Activated CD4-positive, alpha-beta T cell treated with anti-CD3 and anti-CD28 coated beads, Interleukin-2, Interleukin-4, amounts not matched to agents 100 ng/mL and 50 ng/mL, durations not matched to agents 16 hours and 8 hours (primary cell): ENCODE data around the gene SULT4A1.

Source experiments
- DNase-seq: peaks from one replicate; pipeline ENCODE4 v3.0.0-alpha.2; 2020; ENCODE audit warnings: low spot score

The SULT4A1 gene

DNA sequence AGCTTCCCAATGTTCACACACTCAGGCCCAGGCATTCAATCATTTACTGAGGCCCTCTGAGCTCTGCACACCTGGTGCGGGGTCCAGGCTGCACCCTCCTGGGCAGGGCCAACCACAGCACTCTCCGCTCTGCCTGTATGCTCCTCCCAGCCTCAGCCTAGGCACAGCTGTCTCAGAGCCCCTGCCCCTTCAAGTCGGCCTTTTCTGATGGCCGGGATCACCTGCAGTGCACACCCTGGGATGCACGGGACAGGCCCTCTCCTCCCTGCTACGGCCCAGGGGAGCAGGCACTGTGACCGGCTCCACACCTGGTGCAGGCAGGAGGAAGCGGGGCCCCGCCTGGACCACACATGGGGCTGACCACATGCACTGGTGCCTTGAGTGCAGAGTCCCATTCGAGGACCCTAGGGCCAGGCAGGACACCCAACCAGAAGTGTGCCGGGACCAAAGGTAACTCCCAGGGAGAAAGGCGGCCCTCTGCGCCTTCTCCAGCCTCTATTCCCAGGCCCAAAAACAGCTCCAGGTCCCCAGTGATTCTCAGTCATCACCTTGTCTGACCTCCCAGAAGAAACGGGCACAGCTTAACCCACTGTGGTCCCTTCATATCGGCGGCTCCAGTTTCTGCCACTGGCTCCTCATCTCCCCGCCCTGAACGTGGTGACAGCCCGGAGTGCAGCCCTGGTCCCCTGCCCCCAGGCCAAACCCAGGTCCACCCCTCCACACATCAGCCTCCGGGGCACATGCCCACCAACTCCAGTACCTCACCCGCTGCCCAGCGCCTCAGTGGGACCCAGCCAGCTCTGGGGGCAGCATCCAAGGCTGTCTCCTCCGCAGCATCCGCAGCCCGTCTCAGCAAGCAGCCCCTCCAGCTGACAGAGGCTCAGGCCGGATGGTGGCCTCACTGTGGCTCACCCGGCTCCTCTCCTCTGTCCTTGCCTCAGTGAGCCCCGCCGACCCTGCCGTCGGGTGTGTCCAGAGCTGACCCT, 17.5 kb downstream of the SULT4A1 start:
- DNase-seq = no peak

DNA sequence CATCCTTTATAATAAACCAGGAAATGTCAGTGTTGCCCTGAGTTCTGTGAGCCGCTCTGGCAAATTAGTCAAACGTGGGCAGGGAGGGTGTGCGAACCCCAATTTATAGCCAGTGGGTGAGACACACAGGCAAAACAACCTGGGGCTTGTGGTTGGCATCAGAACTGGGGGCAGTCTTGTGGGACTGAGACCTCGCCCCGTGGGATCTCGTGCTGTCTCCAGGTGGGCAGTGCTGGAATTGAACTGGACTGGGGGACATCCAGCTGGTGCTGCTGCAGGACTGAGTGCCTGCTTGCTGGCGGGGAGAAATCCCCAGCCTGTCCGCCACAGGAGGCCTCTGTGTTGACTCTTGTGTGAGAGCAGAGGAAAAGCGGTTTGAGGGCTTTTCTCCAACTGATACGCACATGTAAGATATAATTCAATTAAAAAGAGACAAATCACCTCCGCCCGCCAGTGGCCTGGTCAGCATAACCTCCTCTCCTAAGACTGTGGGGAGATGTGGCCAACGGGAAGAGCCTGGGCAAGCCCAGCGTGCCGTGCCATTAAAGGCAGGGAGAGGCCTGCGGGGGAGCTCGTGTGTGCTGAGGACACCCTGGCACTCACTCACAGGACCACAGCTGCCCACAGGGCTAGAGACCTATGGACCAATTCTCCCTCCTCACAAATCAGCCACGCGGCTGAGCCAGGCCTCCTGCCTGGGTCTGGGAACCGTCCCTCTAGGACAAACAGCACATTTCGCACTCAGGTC, 18.4 kb downstream of the SULT4A1 start:
- DNase-seq = no peak

DNA sequence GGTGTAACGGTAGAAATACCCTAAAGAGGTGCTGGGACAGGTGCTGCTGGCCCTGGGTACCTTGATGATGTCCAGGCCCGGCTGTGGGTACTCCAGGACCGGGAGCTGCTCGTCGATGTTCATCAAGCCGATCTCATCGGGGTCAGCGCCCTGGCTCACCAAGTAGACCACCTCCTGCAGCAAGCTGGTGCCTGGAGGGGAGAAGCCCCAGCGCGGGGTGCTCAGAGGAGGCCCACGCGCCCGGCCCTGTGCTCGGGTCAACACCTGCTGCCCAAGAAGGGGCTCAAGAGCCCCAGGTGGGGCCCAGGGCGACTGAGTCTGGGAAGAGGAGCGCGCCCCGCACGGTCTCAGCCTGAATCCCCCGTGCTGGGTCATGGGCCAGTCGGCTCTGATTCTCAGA, 20.6 kb downstream of the SULT4A1 start:
- no peak for DNase-seq

DNA sequence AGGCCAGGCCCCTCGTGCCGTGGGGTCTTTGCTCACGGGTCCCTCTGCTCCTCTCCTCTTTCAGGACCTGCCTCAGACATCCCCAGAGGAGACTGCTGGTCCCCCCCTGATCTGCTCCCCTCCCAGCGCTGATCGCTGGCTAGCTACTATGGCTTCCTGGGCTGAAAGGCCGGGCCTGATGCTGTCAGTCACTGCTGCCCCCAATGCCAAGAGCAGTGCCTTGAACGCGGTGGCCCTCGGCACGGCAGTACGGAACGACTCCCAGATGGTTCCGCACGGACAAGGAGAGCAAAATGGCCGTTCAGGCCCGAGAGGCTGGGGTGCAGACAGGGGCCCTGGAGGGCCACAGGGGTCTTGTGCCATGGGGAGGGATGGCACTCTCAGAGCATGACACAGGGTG, 21.5 kb downstream of the SULT4A1 start:
- DNase-seq = no peak

DNA sequence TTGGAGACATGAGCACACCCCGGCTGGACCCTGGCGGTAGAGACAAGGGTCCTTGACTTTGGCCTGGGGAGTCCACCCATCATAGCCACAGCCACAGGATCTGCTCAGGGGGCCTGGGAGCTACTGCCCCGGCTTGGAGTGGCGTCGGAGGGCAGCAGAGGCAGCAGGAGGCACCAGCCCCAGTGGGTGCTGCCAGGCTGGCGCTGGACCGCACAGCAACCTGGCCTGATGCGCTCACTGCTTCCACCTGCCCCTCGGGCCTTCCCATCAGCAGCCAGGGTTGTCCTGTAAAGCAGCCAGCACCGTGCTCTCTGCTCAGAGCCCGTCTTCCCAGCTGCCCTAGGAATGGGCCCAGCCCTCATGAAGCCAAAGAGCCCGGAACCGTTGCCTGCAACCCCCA, 21.9 kb downstream of the SULT4A1 start:
- no peak for DNase-seq

DNA sequence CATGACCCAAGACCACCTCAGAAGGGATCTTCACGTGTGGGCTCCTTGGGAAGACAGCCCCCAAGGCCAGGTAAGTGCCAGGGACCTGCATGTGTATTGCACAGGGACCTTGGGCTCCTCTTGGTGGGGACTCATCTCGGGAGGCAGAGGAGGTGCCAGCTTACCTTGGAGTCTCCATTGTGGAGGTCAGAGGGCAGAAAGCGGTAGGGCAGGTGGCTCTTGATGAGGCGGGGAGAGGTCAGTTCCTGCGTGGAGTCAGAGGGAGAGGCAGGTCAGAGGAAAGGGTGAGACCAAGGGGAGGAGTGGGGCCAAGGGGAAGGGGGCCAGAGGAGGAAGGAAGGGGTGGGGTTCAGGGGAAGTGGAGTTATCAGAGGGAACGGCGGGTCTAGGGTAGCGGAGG, 22.5 kb downstream of the SULT4A1 start:
- no peak for DNase-seq

DNA sequence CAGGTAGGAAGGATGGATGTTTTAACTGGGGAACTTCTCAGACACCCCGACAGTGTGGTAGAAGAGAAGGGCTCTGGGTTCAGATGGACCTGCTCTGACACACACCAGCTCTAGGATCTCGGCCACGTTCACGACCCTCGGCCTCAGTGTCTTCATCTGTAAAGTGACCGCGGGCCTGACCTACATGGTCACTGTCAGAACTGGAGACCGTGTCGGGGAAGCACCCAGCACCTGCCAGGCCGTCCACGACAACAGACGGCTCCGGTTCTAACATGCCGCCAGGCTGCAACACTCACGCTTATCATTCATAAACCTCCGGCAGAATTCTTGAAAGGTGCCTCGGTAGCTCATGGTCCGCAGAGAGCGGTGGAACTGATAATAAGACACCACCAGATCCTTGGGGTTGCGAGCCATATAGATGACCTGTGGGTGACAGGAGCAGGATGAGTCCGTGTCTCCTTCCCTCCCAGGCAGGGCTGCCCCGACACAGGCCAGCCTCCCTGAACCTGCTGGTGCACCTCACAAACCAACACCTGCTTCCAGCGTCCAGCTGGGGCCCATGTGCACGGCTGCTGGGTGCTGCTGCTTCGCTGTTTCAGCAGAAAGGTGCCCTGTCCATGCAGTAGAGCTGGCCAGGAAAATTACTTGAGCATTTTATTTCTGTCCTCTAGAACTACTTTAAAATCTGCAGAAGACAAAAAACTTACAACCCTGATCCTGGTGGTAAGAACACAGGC, 23.6 kb downstream of the SULT4A1 start:
- DNase-seq = no peak

DNA sequence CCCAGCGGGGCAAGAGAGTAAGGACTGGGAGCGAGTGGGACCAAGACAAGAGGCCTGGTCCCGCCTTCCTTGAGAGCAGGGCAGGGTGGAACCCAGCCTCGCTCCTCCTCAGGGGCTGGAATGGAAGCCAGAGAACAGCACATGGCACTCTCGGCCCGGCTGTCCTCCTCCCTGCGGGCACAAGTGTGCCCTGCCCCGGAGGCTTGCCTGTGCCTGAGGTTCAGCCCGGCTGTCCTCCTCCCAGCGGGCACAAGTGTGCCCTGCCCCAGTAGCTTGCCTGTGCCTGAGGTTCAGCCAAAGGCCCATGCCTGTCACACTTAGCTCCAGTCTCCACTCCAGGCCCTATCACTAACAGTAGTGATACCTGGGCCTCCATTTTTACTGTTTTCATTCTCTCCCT, 24.2 kb downstream of the SULT4A1 start:
- no peak for DNase-seq

DNA sequence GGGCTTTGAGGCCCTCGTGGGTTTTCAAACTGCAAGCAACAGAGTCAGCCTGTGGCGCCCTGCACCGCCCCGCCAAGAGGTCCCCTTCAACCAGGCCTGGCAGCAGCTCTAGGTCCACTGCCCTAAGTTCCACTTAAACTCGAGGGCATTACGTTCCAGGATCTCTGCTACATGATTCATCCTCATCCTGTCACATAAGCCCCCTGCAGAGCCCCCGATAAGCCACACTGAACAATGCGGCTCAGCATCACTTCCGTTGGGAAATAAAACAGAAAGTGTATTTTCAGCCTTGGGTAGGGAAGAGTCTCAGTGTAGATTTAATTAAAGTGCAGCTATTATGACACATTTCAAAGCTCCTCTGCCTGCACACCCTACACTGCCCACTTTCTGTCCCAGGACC, 24.6 kb downstream of the SULT4A1 start:
- DNase-seq = no peak

DNA sequence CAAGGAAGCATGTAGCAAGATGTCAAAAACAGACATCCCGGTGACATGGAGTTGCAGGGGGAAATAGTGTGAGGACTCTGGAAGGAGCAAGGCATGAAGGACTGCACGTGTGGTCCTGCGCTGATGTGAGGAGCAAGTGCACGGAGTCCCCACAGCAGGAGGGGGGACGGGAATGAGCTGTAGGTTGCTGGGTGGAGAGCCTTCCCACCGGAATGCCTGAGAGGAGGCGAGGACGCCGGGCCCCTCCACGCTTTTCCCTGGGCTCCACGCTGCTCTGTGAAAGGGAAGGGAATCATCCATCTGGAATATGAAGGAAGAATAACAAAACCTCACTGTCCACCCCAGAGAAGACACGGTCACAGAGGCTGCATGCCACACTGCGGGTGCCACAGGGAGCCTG, 26.6 kb downstream of the SULT4A1 start:
- no peak for DNase-seq

DNA sequence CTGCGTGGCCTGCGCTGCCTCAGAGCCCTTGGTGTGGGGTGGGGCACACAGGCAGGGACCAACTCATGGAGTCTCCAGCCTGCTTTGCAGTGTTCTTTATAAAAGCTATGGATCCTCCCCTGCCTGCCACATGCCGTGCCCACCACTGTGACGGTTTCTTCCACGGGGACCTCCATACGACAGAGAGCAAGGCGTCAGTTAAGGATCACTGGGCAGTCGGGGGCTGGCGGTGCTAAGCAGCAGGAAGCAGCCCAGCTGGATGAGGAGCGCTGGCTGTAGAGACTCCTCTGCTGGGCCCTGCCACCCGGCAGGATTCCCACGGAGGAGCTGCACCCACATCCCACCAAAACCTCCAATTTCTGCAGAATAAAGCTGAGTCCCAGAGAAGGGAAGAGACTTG, 27.1 kb downstream of the SULT4A1 start:
- DNase-seq = no peak

DNA sequence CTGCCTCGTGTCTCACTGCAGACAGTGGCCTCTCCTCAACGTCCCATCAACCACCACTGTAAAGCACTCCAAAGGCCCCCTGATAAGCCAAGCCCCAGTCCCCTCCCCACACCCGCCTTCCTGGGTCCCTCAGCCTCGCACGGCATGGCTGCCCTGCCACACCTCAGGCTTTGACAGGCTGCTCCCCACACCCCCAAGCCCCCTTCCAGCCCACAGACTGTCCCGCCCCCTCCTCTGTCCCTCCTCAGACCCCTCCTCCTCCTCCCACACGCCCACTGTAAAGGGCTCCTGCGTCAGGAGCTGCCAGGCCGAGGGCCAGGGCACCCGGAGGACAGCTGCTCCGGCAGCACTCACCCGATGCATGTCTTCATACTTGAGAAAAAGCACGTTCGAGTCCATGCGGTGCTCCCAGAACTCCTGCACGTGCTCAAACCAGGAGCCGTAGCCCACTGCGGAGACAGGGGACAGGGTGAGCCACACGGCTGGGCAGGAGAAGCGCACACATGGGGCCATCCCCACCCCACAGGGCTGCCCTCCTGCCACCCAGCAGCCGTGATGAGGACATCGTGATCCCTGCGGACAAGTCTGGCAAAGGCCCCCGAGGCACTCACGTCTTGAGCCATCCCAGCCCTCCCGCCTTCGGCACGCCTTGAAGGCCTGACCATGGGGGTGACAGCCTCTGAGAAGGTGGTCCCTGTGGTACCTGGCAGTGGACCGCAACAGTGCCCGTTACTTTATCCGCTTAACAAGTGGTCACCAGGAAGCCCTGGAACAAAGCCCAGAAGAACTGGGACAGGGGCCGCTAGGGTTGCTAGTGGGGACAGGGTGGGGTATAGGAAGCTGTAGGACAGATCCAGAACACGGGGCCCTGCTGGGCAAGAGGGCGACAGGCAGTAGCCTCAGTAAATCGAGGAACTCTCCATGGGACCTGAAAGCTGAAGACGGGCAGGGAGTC, 28.8 kb downstream of the SULT4A1 start:
- DNase-seq = no peak

DNA sequence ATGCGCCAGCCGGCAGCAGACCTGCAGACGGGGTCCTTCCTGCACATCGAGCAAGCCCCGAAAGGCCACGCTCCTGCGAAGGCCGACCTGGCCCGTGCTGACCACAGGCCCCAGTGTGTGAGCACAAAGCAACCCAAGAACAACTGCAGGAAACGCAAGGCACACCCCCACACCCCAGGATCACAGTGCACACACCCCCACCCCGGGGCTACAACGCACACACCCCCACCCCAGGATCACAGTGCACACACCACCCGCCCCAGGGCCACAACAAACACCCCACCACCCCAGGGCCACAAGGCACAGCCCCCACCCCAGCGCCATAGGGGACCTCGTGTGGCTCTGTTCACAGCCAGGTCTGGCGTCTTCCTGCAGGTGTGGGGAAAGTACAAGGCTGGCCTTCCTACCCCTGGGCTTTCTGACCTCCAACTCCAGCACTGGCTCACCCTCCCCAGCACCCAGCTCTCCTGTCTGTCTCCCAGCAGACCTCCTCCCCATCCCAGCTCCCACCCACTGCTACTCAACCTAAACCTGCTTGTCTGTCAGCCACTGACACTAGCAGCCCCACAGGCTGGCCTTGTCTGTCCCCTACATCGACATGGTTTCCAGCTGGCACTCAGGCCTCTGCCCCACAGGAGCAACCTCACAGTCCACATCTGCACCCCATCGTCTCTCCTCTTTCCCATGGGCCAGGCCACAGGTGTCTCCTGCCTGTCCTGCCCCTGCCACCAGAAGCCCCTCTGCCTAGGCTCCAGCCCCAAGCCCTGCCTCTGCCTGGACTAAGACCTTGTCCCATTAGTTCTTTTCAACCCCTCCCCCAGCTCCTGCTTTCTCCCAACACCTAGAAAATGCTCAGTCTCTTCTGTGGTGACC, 29.7 kb downstream of the SULT4A1 start:
- no peak for DNase-seq

DNA sequence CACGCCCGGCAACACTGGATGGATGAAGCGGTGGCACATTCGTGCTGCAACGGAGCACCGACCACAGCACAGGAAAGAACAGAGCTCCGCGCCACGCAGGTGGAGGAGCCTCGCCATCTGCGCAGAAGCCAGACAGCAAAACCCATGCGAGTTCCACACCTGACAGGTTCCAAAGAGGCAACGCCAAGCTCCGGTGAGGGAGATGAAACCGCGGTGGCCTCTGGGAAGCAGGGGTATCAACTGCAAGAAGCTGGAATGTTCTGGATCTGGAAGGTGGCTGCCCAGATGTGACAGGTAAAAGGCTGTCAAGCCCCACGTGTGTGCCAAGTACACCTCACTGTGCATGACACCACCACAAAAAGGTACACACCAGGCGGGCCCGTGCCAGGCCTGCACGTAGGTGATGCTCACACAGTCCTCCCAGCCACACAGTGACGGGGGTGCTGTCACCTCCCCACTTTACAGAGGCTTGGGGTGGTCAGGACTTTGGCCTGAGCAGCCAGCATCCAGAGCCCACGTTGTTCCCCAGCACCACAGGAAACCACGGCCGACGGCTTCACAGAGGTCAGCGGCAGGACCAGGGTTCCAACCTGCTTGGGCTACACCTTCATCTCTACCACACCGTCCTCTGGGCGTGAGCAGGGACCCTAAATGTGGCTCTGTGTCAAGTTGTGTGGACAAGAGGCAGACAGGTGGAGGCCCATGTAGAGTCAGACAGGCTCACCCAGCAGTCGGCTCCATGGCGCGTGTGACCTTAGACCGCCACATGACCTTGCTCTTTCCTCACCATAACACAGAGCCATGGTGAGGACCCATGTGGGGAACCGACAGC, 30.5 kb downstream of the SULT4A1 start:
- DNase-seq = no peak

DNA sequence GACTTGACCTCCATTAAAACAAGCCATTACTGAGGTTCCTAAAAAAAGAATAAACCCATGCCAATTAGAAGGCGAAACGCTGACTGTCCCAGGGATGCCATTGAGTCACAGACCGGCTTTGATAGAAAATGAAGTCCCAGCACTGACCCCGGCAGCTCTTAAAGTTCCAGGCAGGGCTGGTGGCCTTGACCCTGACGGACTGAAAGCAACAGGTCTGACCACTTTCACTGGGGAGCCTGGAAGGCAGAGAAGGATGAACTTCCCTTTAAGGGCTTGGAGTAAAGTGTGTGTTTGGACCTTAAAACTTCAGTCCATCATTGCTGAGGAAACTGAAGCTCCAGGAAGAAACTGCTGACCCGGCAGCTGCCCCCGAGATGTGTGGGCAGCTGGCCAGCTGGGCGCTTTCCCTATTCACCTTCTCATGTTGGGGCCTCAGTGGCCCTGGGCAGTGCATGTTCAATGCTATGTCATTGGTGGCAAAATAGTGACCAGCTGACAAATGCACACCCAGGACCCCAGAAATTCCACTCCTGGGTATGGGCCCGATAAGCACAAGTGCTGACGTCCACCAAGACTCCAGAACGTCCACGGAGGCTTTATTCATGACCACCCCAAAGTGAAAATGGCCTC, 31.3 kb downstream of the SULT4A1 start:
- DNase-seq = no peak

DNA sequence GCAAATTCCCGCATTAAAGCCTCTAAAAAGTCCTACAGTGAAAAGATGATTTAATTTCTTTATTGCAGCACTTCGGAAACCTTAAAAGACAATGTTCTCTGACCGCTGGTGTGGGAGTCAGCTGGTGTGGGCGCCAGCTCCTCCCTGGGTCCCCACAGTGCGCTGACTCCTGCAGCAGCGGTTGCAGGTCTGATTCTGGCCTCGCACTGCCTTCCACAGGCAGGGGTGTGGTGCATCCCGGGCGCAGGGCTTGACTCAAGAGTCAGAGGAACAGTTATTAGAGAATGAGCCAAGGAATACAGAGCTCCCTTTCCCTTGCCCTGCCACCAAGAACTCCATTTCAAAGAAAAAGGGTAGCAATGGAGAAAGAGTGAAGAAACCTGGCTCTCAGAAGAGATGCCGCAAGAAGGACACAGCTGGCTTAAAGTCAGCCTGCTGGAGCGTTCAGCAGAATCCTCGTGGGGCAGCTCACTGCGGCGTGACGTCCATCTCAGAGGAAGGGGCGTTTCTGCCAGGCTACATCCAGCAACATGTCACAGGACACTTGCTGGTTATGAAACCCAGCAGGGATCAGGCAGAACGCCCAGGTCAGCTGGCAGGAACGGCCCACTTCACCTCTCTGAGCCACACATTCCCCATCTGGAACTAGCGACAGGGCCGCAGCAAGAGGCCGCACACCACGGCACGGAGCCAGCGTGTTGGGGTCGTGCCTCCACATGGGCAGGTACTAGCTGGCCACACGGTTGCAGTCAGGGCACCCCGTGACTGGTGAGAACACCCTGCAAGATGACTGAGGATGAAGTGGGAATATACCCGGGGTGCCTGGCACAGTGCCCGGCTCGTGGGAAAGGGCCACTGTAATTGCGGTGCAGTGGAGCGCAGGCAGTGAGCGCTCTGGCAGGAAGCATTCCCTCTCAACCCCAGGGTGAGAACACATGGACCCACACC, 32.1 kb downstream of the SULT4A1 start:
- no peak for DNase-seq

DNA sequence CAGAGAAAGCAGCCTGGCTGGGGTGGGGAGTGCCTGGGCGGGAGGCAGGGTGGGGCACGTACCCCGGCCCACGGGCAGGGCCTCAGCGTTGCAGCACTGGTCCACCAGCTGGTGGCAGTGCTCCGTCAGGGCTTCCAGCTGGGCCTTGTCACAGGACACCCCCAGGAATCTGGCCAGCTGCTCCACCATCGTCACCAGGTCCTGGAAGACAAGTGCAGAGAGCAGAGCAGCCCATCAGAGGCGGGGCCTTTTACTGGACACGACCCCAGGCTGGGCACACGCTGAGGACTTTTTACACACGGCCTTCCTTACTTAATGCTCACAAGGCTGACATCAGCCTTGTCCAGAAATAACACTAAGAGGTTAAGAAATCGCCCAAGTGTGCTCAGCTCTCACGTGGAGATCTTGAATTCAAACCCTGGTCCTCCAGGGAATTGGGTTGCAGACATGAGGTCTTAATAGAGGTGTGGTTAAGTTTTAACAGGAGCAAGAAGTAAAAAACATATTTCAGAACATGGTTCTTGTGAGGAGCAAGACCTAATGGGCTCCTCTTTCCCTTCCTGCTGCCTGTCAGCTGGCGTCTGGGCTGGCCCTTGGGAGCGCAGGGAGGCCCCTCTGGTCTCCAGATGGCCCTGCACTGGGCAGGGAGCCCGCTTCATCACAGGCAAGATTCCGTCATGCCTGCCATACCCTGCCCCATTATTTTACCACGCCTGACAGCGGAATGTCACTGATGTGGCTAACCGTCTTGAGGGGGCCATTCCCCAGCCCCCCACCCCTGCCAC, 33.1 kb downstream of the SULT4A1 start:
- no peak for DNase-seq
